Left renal pelvis (tissue), 4 donors: ENCODE measurements around the gene RGS9. TPM values are rescaled to one million over a fixed set of nuclear protein-coding genes. Genes with fewer than 3 reads are reported as not detected.
A peak's percentile ranks its signal among the peaks of the same experiment; 100 is the strongest.
"Not testable (repeated sequence)": the region's sequence is repeated elsewhere in the genome, so short reads cannot be mapped to it uniquely, and the experiment has no call there.

Experiments used
- DNase-seq, 4 donors: peaks; one replicate each; pipeline ENCODE4 v3.0.0-alpha.2; 2013; ENCODE audit warnings: low read depth in 4 of 4, low spot score in 3 of 4
- polyA plus RNA-seq, 4 donors: library from polyadenylated mRNA; unstranded; fragments of 120-200 nt; gene quantifications; one replicate each; pipeline ENCODE4 v1.2.1, GENCODE V29; 2013; ENCODE audit not compliant: insufficient read length in 4 of 4

Gene RGS9
- polyA plus RNA-seq, 4 donors = 11.7 to 17.8 (median 14.0) TPM

GRCh38 chr17:65109990-65110680, 27.0 kb upstream of the RGS9 start:
- no peak for DNase-seq

- no peak for DNase-seq
Observed at GRCh38 chr17:65115839-65116238, 21.3 kb upstream of the RGS9 start.

GRCh38 chr17:65116515-65116914, 20.7 kb upstream of the RGS9 start:
- DNase-seq = not testable (repeated sequence)

GRCh38 chr17:65117384-65118035, 19.7 kb upstream of the RGS9 start:
- DNase-seq = no peak

- DNase-seq = no peak
Observed at GRCh38 chr17:65121368-65121767, 15.8 kb upstream of the RGS9 start.

GRCh38 chr17:65121916-65122806, 15.0 kb upstream of the RGS9 start:
- no peak for DNase-seq

- DNase-seq = peak; percentile 81 to 88 (median 84)
Observed at GRCh38 chr17:65122836-65123756, 14.1 kb upstream of the RGS9 start.

GRCh38 chr17:65123757-65124675, 13.2 kb upstream of the RGS9 start:
- DNase-seq = no peak

GRCh38 chr17:65130832-65131231, 6.3 kb upstream of the RGS9 start:
- DNase-seq = no peak

GRCh38 chr17:65131240-65131639, 5.9 kb upstream of the RGS9 start:
- no peak for DNase-seq

- DNase-seq = no peak
Observed at GRCh38 chr17:65131946-65132345, 5.2 kb upstream of the RGS9 start.

GRCh38 chr17:65134035-65134434, 3.1 kb upstream of the RGS9 start:
- DNase-seq = no peak

GRCh38 chr17:65139101-65139764, 2.1 kb downstream of the RGS9 start:
- DNase-seq = no peak

GRCh38 chr17:65142247-65142646, 5.1 kb downstream of the RGS9 start:
- DNase-seq = no peak

- no peak for DNase-seq
Observed at GRCh38 chr17:65143889-65144604, 6.9 kb downstream of the RGS9 start.

GRCh38 chr17:65145743-65146142, 8.6 kb downstream of the RGS9 start:
- DNase-seq = no peak

GRCh38 chr17:65147955-65148354, 10.8 kb downstream of the RGS9 start:
- no peak for DNase-seq
